Erythroblast (primary cell): Measurements from ENCODE around the gene C21orf58.

Experiments used
- GATA1 ChIP-seq: IDR thresholded peaks from 2 replicates; pipeline ENCODE4 v1.6.1; 2011; ENCODE audit warnings: low read depth, mild to moderate bottlenecking, control low read depth, low read length, moderate library complexity
- POLR2A ChIP-seq: IDR thresholded peaks from 2 replicates; pipeline ENCODE4 v1.6.1; 2011; ENCODE audit warnings: mild to moderate bottlenecking, low read length

- no peak for TF ChIP-seq POLR2A
- no peak for TF ChIP-seq GATA1
Observed at GRCh38 chr21:46352164-46352515, 28.5 kb upstream of the C21orf58 start.
